ENCODE measurements around the gene GALNT13.

Gene GALNT13

GRCh38 chr2:153986488-153987229, 114.9 kb downstream of the GALNT13 start:
- Histone ChIP-seq H3K36me3 (ENCODE audit: low read depth) (no peaks in the 10 kb centered on the region), H3K9me3 (ENCODE audit: severe bottlenecking) (no peaks in the 10 kb centered on the region), H3K4me1 (ENCODE audit: insufficient read depth, poor library complexity, severe bottlenecking) (peaks cover 10% of the 10 kb centered on the region), H3K27ac (ENCODE audit: poor library complexity, severe bottlenecking) (no peak overlapping the region), H3K4me3 (ENCODE audit: severe bottlenecking) (no peak overlapping the region), H3K27me3 (ENCODE audit: insufficient read depth, poor library complexity, severe bottlenecking) (no peaks in the 10 kb centered on the region)
- ATAC-seq (ENCODE audit: low read depth) = peak; percentile 82
- DNase-seq (ENCODE audit: low spot score) = no peak
- TF ChIP-seq CTCF (IDR thresholded peaks at IDR 0.05; ENCODE audit: poor library complexity, severe bottlenecking) = no peak

GRCh38 chr2:153990771-153991170, 119.0 kb downstream of the GALNT13 start:
- TF ChIP-seq CTCF (IDR thresholded peaks at IDR 0.05; ENCODE audit: poor library complexity, severe bottlenecking) = no peak
- DNase-seq (ENCODE audit: low spot score) (no peak), ATAC-seq (ENCODE audit: low read depth) (no peak)
- H3K4me3 ChIP-seq (ENCODE audit: severe bottlenecking) = no peak overlapping the region
- no peaks in the 10 kb centered on the region for H3K9me3 ChIP-seq (ENCODE audit: severe bottlenecking)
- H3K4me1 ChIP-seq (ENCODE audit: insufficient read depth, poor library complexity, severe bottlenecking) = peaks cover 10% of the 10 kb centered on the region
- H3K27ac ChIP-seq (ENCODE audit: poor library complexity, severe bottlenecking) = no peak overlapping the region
- H3K27me3 ChIP-seq (ENCODE audit: insufficient read depth, poor library complexity, severe bottlenecking) = no peaks in the 10 kb centered on the region
- no peaks in the 10 kb centered on the region for H3K36me3 ChIP-seq (ENCODE audit: low read depth)

GRCh38 chr2:154013514-154013913, 141.8 kb downstream of the GALNT13 start:
- TF ChIP-seq CTCF (IDR thresholded peaks at IDR 0.05; ENCODE audit: poor library complexity, severe bottlenecking) = no peak
- peak; percentile 29 for DNase-seq (ENCODE audit: low spot score)
- Histone ChIP-seq H3K9me3 (ENCODE audit: severe bottlenecking) (no peaks in the 10 kb centered on the region), H3K4me3 (ENCODE audit: severe bottlenecking) (no peak overlapping the region), H3K4me1 (ENCODE audit: insufficient read depth, poor library complexity, severe bottlenecking) (no peaks in the 10 kb centered on the region), H3K27ac (ENCODE audit: poor library complexity, severe bottlenecking) (no peak overlapping the region), H3K27me3 (ENCODE audit: insufficient read depth, poor library complexity, severe bottlenecking) (no peaks in the 10 kb centered on the region), H3K36me3 (ENCODE audit: low read depth) (no peaks in the 10 kb centered on the region)
- no peak for ATAC-seq (ENCODE audit: low read depth)

- Histone ChIP-seq H3K4me3 (ENCODE audit: severe bottlenecking) (no peak overlapping the region), H3K27ac (ENCODE audit: poor library complexity, severe bottlenecking) (no peak overlapping the region), H3K27me3 (ENCODE audit: insufficient read depth, poor library complexity, severe bottlenecking) (no peaks in the 10 kb centered on the region), H3K4me1 (ENCODE audit: insufficient read depth, poor library complexity, severe bottlenecking) (no peaks in the 10 kb centered on the region), H3K9me3 (ENCODE audit: severe bottlenecking) (no peaks in the 10 kb centered on the region), H3K36me3 (ENCODE audit: low read depth) (no peaks in the 10 kb centered on the region)
- DNase-seq (ENCODE audit: low spot score) (no peak), ATAC-seq (ENCODE audit: low read depth) (no peak)
- no peak for TF ChIP-seq CTCF (IDR thresholded peaks at IDR 0.05; ENCODE audit: poor library complexity, severe bottlenecking)
These were observed 143.5 kb downstream of the GALNT13 start for GRCh38 chr2:154015233-154015632.

- no peaks in the 10 kb centered on the region for H3K4me1 ChIP-seq (ENCODE audit: insufficient read depth, poor library complexity, severe bottlenecking)
- ATAC-seq (ENCODE audit: low read depth) (no peak), DNase-seq (ENCODE audit: low spot score) (no peak)
- H3K27ac ChIP-seq (ENCODE audit: poor library complexity, severe bottlenecking) = no peak overlapping the region
- no peaks in the 10 kb centered on the region for H3K27me3 ChIP-seq (ENCODE audit: insufficient read depth, poor library complexity, severe bottlenecking)
- no peak overlapping the region for H3K4me3 ChIP-seq (ENCODE audit: severe bottlenecking)
- no peaks in the 10 kb centered on the region for H3K9me3 ChIP-seq (ENCODE audit: severe bottlenecking)
- no peak for TF ChIP-seq CTCF (IDR thresholded peaks at IDR 0.05; ENCODE audit: poor library complexity, severe bottlenecking)
- H3K36me3 ChIP-seq (ENCODE audit: low read depth) = no peaks in the 10 kb centered on the region
These were observed 157.8 kb downstream of the GALNT13 start for GRCh38 chr2:154029504-154029903.

Measured in RWPE2 (cell line).